Adipose tissue (tissue), 3 donors: Measurements from ENCODE around the gene TNS1. TPM values are rescaled to one million over a fixed set of nuclear protein-coding genes. Genes with fewer than 3 reads are reported as not detected.

Source experiments
- H3K27ac ChIP-seq: one replicate; pipeline ENCODE4 v1.5.1; 2013; ENCODE audit warnings: low read depth, low read length
- WGBS, 3 donors: extraction: QIAGEN DNeasy Blood & Tissue Kit; methylation state at CpG; one replicate each; pipeline ENCODE4 v1.1.7; 2013; 5-methylcytosine and 5-hydroxymethylcytosine counted together
- polyA plus RNA-seq, 3 donors: library from polyadenylated mRNA; stranded (reverse); fragments of 200-250 nt; gene quantifications; one replicate each; pipeline ENCODE4 v1.2.3, GENCODE V29; 2013
- donor health status: healthy with polysubstance abuse.
- donor health status: Bipolar disorder and iron deficiency.
- donor health status: healthy.

TNS1 gene
- polyA plus RNA-seq, 3 donors: 39.8 to 245 (median 171) TPM

- no peak overlapping the region for H3K27ac ChIP-seq
These were observed 219.6 kb downstream of the TNS1 start for GRCh38 chr2:217783243-217783642.

- H3K27ac ChIP-seq: no peak overlapping the region
These were observed 224.9 kb downstream of the TNS1 start for GRCh38 chr2:217777906-217778305.

GRCh38 chr2:217776631-217777030, 226.2 kb downstream of the TNS1 start:
- H3K27ac ChIP-seq: no peak overlapping the region

- H3K27ac ChIP-seq: no peak overlapping the region
- WGBS, 3 donors: 59 to 79% (median 64%) methylated on average over 4 of the region's 4 CpGs
These were observed 226.8 kb downstream of the TNS1 start for GRCh38 chr2:217775920-217776503.

- 78 to 88% (median 82%) methylated on average over 3 of the region's 3 CpGs for WGBS, 3 donors
- H3K27ac ChIP-seq: no peak overlapping the region
These were observed 228.6 kb downstream of the TNS1 start for GRCh38 chr2:217774232-217774631.

- no peak overlapping the region for H3K27ac ChIP-seq
These were observed 229.3 kb downstream of the TNS1 start for GRCh38 chr2:217773539-217773938.

GRCh38 chr2:217766356-217766755, 236.4 kb downstream of the TNS1 start:
- H3K27ac ChIP-seq: no peak overlapping the region

GRCh38 chr2:217761645-217762277, 241.0 kb downstream of the TNS1 start:
- WGBS, 3 donors: 96 to 99% (median 96%) methylated on average over 1 of the region's 1 CpG
- H3K27ac ChIP-seq: no peak overlapping the region

More at GRCh38 chr2:217766356-217766755, 236.4 kb downstream of the TNS1 start:
- 87 to 92% (median 90%) methylated on average over 4 of the region's 4 CpGs for WGBS, 3 donors

- no peak overlapping the region for H3K27ac ChIP-seq
- WGBS, 3 donors: 47 to 86% (median 81%) methylated on average over 2 of the region's 2 CpGs
These were observed 242.8 kb downstream of the TNS1 start for GRCh38 chr2:217759991-217760390.

GRCh38 chr2:217757108-217757463, 245.7 kb downstream of the TNS1 start:
- WGBS, 3 donors: 80 to 87% (median 83%) methylated on average over 2 of the region's 2 CpGs
- H3K27ac ChIP-seq: no peak overlapping the region

- H3K27ac ChIP-seq: no peak overlapping the region
- 13 to 19% (median 16%) methylated on average over 34 of the region's 34 CpGs for WGBS, 3 donors
These were observed 246.3 kb downstream of the TNS1 start for GRCh38 chr2:217756375-217757107.

GRCh38 chr2:217755027-217755745, 247.6 kb downstream of the TNS1 start:
- 52 to 67% (median 58%) methylated on average over 5 of the region's 5 CpGs for WGBS, 3 donors
- H3K27ac ChIP-seq: no peak overlapping the region

GRCh38 chr2:217753460-217754200, 249.2 kb downstream of the TNS1 start:
- WGBS, 3 donors: 77 to 80% (median 77%) methylated on average over 9 of the region's 9 CpGs
- no peak overlapping the region for H3K27ac ChIP-seq

- H3K27ac ChIP-seq: no peak overlapping the region
These were observed 249.9 kb downstream of the TNS1 start for GRCh38 chr2:217752714-217753459.

GRCh38 chr2:217751952-217752351, 250.8 kb downstream of the TNS1 start:
- 56 to 85% (median 75%) methylated on average over 1 of the region's 1 CpG for WGBS, 3 donors
- no peak overlapping the region for H3K27ac ChIP-seq

More at GRCh38 chr2:217752714-217753459, 249.9 kb downstream of the TNS1 start:
- 81 to 88% (median 84%) methylated on average over 10 of the region's 10 CpGs for WGBS, 3 donors

- 83 to 88% (median 86%) methylated on average over 7 of the region's 7 CpGs for WGBS, 3 donors
- no peak overlapping the region for H3K27ac ChIP-seq
These were observed 251.6 kb downstream of the TNS1 start for GRCh38 chr2:217751192-217751591.
